Measurements from ENCODE around the gene TRIM34. TPM values are rescaled to one million over a fixed set of nuclear protein-coding genes. Genes with fewer than 3 reads are reported as not detected.

TRIM34 gene
- total and polyA plus RNA-seq, 2 of the 4 experiments (the other 2 are of a cell fraction): 6.1 to 8.6 TPM

DNA sequence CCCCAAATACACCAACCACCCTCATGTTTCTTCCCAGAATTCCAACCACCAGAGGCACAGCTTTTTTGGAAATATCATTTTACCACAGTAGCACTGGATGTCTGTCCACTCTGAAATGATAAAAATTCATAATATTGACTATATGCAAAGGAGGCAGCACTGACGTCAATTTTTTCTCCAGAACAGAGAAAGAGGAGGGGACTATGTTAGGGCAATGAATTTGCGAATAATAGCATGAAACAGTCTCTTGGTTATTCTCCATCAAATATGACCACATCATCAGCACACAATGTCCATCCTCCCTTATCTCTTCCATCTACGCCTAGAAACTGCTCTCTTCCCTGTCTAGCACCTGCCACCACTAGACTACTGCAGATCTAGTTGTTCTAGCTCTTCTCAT, 21.3 kb downstream of the TRIM34 start:
- no peaks in the 10 kb centered on the region for H3K9me3 ChIP-seq (ENCODE audit: control insufficient read depth, insufficient read depth, low read length)
- in situ Hi-C loops (cut with MboI; ENCODE audit: low sequenced_read_pairs) (no loop called here), dilution Hi-C loops (cut with HindIII; ENCODE audit: low sequenced_read_pairs, unreplicated experiment) (no loop called here), intact Hi-C loops (cut with micrococcal nuclease) (no loop called here)
- H3K36me3 ChIP-seq (ENCODE audit: control insufficient read depth, insufficient read depth, low read length): peaks cover 3% of the 10 kb centered on the region
- no peak overlapping the region for H2AFZ ChIP-seq (replicated peaks; ENCODE audit: low read length, poor library complexity)
- H4K20me1 ChIP-seq (ENCODE audit: insufficient read depth, low read length): no peaks in the 10 kb centered on the region
- H3K9me1 ChIP-seq (ENCODE audit: insufficient read depth, low read length): no peaks in the 10 kb centered on the region
- H4K5ac ChIP-seq (ENCODE audit: low read depth, low read length): no peak overlapping the region
- H3K23ac ChIP-seq (ENCODE audit: low read depth, low read length): no peak overlapping the region
- H4K8ac ChIP-seq (ENCODE audit: low read depth in 2 of 2, low read length in 2 of 2): no peak overlapping the region
- DNase-seq (no peak), ATAC-seq (ENCODE audit: low read depth) (no peak)
- H2AK9ac ChIP-seq (replicated peaks; ENCODE audit: low read depth, low read length, poor library complexity): no peak overlapping the region
- no peaks in the 10 kb centered on the region for H3K79me1 ChIP-seq (ENCODE audit: low read depth in 1 of 2, low read length in 2 of 2)
- no peak overlapping the region for H2BK20ac ChIP-seq (ENCODE audit: low read depth, low read length)
- H3K27me3 ChIP-seq (ENCODE audit: control insufficient read depth, insufficient read depth, low read length): no peaks in the 10 kb centered on the region
- H3K4me2 ChIP-seq (ENCODE audit: low read depth, low read length): no peak overlapping the region
- no peak overlapping the region for H3K9ac ChIP-seq (ENCODE audit: low read depth, low read length)
- H2BK5ac ChIP-seq (ENCODE audit: low read depth, low read length, poor library complexity, severe bottlenecking): no peak overlapping the region
- H3K4me1 ChIP-seq (ENCODE audit: control insufficient read depth, insufficient read depth, low read length): 0 out of 2 replicates have a peak, but pooled peaks cover 1% of the 10 kb centered on the region
- H3K56ac ChIP-seq (ENCODE audit: extremely low read depth, insufficient read depth, low read length): no peak overlapping the region
- H2BK120ac ChIP-seq (ENCODE audit: low read depth, low read length): no peak overlapping the region
- H3K4ac ChIP-seq (ENCODE audit: low read depth, low read length): no peak overlapping the region
- no peak overlapping the region for H3K4me3 ChIP-seq (ENCODE audit: insufficient read depth, low read depth, low read length)
- no peak overlapping the region for H3K14ac ChIP-seq (replicated peaks; ENCODE audit: low read depth, low read length)
- H2BK15ac ChIP-seq (ENCODE audit: low read depth, low read length): no peak overlapping the region
- ChIA-PET CTCF (no interaction called here), POLR2A (ENCODE audit: unreplicated experiment) (no interaction called here)
- H2AK5ac ChIP-seq (ENCODE audit: low read depth, low read length): no peak overlapping the region
- BruUV-seq (replicated peaks): no TSS peak
- no peak overlapping the region for H4K91ac ChIP-seq (ENCODE audit: insufficient read depth, low read depth, low read length)
- no peak overlapping the region for H3K18ac ChIP-seq (ENCODE audit: low read depth, low read length)
- no peak overlapping the region for H3K27ac ChIP-seq (ENCODE audit: insufficient read depth, low read length)
- WGBS, 2 experiments (ENCODE audit: extremely low coverage in 2 of 2, insufficient read length in 1 of 2): no CpG with 5 or more reads among the region's 3 CpGs
- no peak for TF ChIP-seq POLR2A (IDR thresholded peaks at IDR 0.05; ENCODE audit: low read depth, low read length)
- TF ChIP-seq RFX5 (IDR thresholded peaks at IDR 0.05; ENCODE audit: low read depth, low read length): no peak
- TF ChIP-seq, protein P1, sequence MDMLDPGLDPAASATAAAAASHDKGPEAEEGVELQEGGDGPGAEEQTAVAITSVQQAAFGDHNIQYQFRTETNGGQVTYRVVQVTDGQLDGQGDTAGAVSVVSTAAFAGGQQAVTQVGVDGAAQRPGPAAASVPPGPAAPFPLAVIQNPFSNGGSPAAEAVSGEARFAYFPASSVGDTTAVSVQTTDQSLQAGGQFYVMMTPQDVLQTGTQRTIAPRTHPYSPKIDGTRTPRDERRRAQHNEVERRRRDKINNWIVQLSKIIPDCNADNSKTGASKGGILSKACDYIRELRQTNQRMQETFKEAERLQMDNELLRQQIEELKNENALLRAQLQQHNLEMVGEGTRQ (IDR thresholded peaks at IDR 0.05; ENCODE audit: low read depth, low read length): no peak
- no peak for TF ChIP-seq CHD1 (IDR thresholded peaks at IDR 0.05; ENCODE audit: low read depth, low read length)
- TF ChIP-seq MAFK (IDR thresholded peaks at IDR 0.05; ENCODE audit: low read depth, low read length): no peak
- TF ChIP-seq CTCF (conservative IDR thresholded peaks at IDR 0.05; ENCODE audit: low read depth, low read length): no peak
- no peak for TF ChIP-seq MAZ (IDR thresholded peaks at IDR 0.05; ENCODE audit: borderline replicate concordance, low read depth, low read length)
- TF ChIP-seq RCOR1 (IDR thresholded peaks at IDR 0.05; ENCODE audit: insufficient replicate concordance, low read length): no peak
- no peak for TF ChIP-seq BHLHE40 (IDR thresholded peaks at IDR 0.05; ENCODE audit: low read depth, low read length)
- no peak for TF ChIP-seq MXI1 (IDR thresholded peaks at IDR 0.05; ENCODE audit: borderline replicate concordance, low read depth, low read length)
- TF ChIP-seq RAD21 (IDR thresholded peaks at IDR 0.05; ENCODE audit: low read length): no peak
- no peak for TF ChIP-seq ELK1 (IDR thresholded peaks at IDR 0.05; ENCODE audit: borderline replicate concordance, low read depth, low read length)
- TF ChIP-seq FOS (IDR thresholded peaks at IDR 0.05; ENCODE audit: low read depth, low read length): no peak
- TF ChIP-seq NFE2L2 (IDR thresholded peaks at IDR 0.05; ENCODE audit: low read depth, low read length): no peak
- TF ChIP-seq CEBPB (IDR thresholded peaks at IDR 0.05; ENCODE audit: low read depth, low read length): no peak
- TF ChIP-seq SMC3 (IDR thresholded peaks at IDR 0.05; ENCODE audit: low read depth, low read length): no peak
